GM12878 (cell line): Measurements from ENCODE around the gene GRIN2A. TPM values are rescaled to one million over a fixed set of nuclear protein-coding genes. Genes with fewer than 3 reads are reported as not detected.

Experiments
- ATAC-seq: fragments of 200-7000 bp; cut with Tn5 transposase; 3 replicates; pipeline ENCODE4 v1.9.1; 2020; ENCODE audit warnings: mild to moderate bottlenecking, moderate library complexity
- BruUV-seq: library from RNA; stranded (reverse); fragments of 400-500 nt; replicated peaks from 2 replicates; lab custom pipeline; 2021; lab: Mats Ljungman, UMichigan
- CTCF ChIA-PET: fragments of 300-600 bp; sonication (Branson Sonifier 250); formaldehyde crosslinking; extraction: SDS; loops from one replicate; lab custom pipeline; 2021; ENCODE audit warnings: inconsistent platforms; lab: Yijun Ruan, JAX
- POLR2A ChIA-PET: fragments of 350-600 bp; formaldehyde crosslinking; extraction: SDS; loops from one replicate; lab custom pipeline; 2021; ENCODE audit warnings: inconsistent platforms; lab: Charles Lee
- RAD21 ChIA-PET: fragments of 300-600 bp; sonication (Branson Sonifier 250); formaldehyde crosslinking; loops from one replicate; lab custom pipeline; 2023; ENCODE audit warnings: antibody characterized with exemption; ENCODE audit not compliant: unreplicated experiment; lab: Charles Lee
- SMC1A ChIA-PET: fragments of 300-600 bp; sonication (Branson Sonifier 250); formaldehyde crosslinking; loops from one replicate; lab custom pipeline; 2023; ENCODE audit not compliant: unreplicated experiment, uncharacterized antibody; lab: Charles Lee
- DNase-seq: peaks from one replicate; pipeline ENCODE4 v3.0.0-alpha.2; 2011; ENCODE audit warnings: low read depth, low spot score
- FAIRE-seq: peaks from 3 replicates; lab custom pipeline; 2011; peaks lifted over from hg19 to GRCh38; lab: Jason Lieb, UNC
- H2AFZ ChIP-seq: 2 replicates; pipeline ENCODE4 v1.6.0; 2011; ENCODE audit warnings: low read depth, low read length, control low read depth; ENCODE audit not compliant: control insufficient read depth
- H3K27ac ChIP-seq: 2 replicates; pipeline ENCODE4 v1.5.1; 2011; ENCODE audit warnings: control low read depth; ENCODE audit not compliant: control insufficient read depth, insufficient read depth
- H3K27me3 ChIP-seq, 2 experiments: replicated peaks in 1 of 2; 2 replicates each; pipeline versions ENCODE4 v1.6.0 to v1.6.1; 2011; ENCODE audit warnings: low read length in 1 of 2; ENCODE audit not compliant: control insufficient read depth in 2 of 2, insufficient read depth in 2 of 2
- H3K36me3 ChIP-seq, 2 experiments: 2 replicates each; pipeline ENCODE4 v1.5.1; 2011; ENCODE audit warnings: low read length in 1 of 2; ENCODE audit not compliant: control insufficient read depth in 2 of 2, insufficient read depth in 2 of 2
- H3K4me1 ChIP-seq: 2 replicates; pipeline ENCODE4 v1.6.1; 2011; ENCODE audit warnings: mild to moderate bottlenecking, low read length, moderate library complexity, mixed read lengths; ENCODE audit not compliant: control insufficient read depth, insufficient read depth
- H3K4me2 ChIP-seq: 2 replicates; pipeline ENCODE4 v1.6.0; 2011; ENCODE audit warnings: control low read depth; ENCODE audit not compliant: control insufficient read depth, insufficient read depth
- H3K4me3 ChIP-seq: fragments of 200-600 bp; sonication (generic); 2 replicates; pipeline ENCODE4 v1.5.1; 2016
- H3K79me2 ChIP-seq: 2 replicates; pipeline ENCODE4 v1.6.0; 2011; ENCODE audit warnings: low read length; ENCODE audit not compliant: control insufficient read depth, insufficient read depth
- H3K9ac ChIP-seq: 2 replicates; pipeline ENCODE4 v1.8.0; 2011; ENCODE audit warnings: low read length, control low read depth, mixed read lengths; ENCODE audit not compliant: control insufficient read depth, insufficient read depth
- H3K9me3 ChIP-seq: replicated peaks from 3 replicates; pipeline ENCODE4 v1.5.1; 2011; ENCODE audit warnings: mild to moderate bottlenecking, low read length; ENCODE audit not compliant: control insufficient read depth, insufficient read depth
- H4K20me1 ChIP-seq: 2 replicates; pipeline ENCODE4 v1.6.0; 2011; ENCODE audit not compliant: control insufficient read depth, insufficient read depth
- ATF7 ChIP-seq: fragments of 450-650 bp; IDR thresholded peaks from 2 replicates; pipeline ENCODE4 v1.6.1; 2016; ENCODE audit warnings: low read depth, mild to moderate bottlenecking
- CEBPB ChIP-seq, 2 experiments: fragments of 150-350 bp in 1 of 2; IDR thresholded peaks; 2 replicates each; pipeline ENCODE4 v1.6.1; 2012 to 2014; ENCODE audit warnings: low read depth in 2 of 2, low read length in 2 of 2, borderline replicate concordance in 1 of 2, inconsistent platforms in 1 of 2
- FOXM1 ChIP-seq: IDR thresholded peaks from 2 replicates; pipeline ENCODE4 v1.6.1; 2012; ENCODE audit warnings: low read depth, mild to moderate bottlenecking, inconsistent platforms, low read length, moderate library complexity
- JUND ChIP-seq: IDR thresholded peaks from 2 replicates; pipeline ENCODE4 v1.6.1; 2012; ENCODE audit warnings: low read depth, mild to moderate bottlenecking, low read length, improper control_type of control experiment, moderate library complexity
- LARP7 ChIP-seq: fragments of 450-650 bp; IDR thresholded peaks from 2 replicates; pipeline ENCODE4 v1.6.1; 2017; ENCODE audit warnings: mild to moderate bottlenecking
- POLR2AphosphoS2 ChIP-seq: IDR thresholded peaks from 2 replicates; pipeline ENCODE4 v1.6.1; 2011; ENCODE audit warnings: low read depth, mild to moderate bottlenecking, low read length, improper control_type of control experiment, moderate library complexity
- ZBED1 ChIP-seq: IDR thresholded peaks from 2 replicates; pipeline ENCODE4 v1.6.1; 2016; ENCODE audit warnings: borderline replicate concordance
- WGBS: methylation state at CpG from one replicate; pipeline ENCODE4 v1.1.6; 2016; ENCODE audit warnings: low lambda C conversion rate; ENCODE audit not compliant: insufficient replicate concordance, insufficient coverage; ENCODE audit errors: missing lambda C conversion rate; 5-methylcytosine and 5-hydroxymethylcytosine counted together
- in situ Hi-C: fragments of 300-500 bp; cut with MboI; formaldehyde crosslinking; loops from 9 replicates; pipeline ENCODE4 v1.14.3; 2018; ENCODE audit warnings: mixed read lengths
- intact Hi-C: fragments of 100-400 bp; cut with micrococcal nuclease; formaldehyde crosslinking; loops from one replicate; pipeline ENCODE4 v1.14.2; 2022; ENCODE audit not compliant: unreplicated experiment
- polyA plus RNA-seq, 11 experiments: library from polyadenylated mRNA; depleted of rRNA in 4 of 11; unstranded in 6 of 11; stranded (reverse) in 5 of 11; fragments of >200 nt; fragmentation: Nextera tagmentation in 4 of 11; fragmentation: Illumina TruSeq in 1 of 11; extraction: Ambion mirVana in 4 of 11; extraction: Trizol in 1 of 11; gene quantifications; 1 replicate in 1 of 11; 2 replicates in 10 of 11; pipeline versions ENCODE4 v1.2.1 to v1.2.3, GENCODE V29; 2011 to 2016; ENCODE audit warnings: inconsistent platforms in 2 of 11, missing spikeins in 2 of 11, low read depth in 1 of 11
- total RNA-seq, 4 experiments: library from RNA; depleted of rRNA in 3 of 4; stranded (reverse); fragments of >200 nt in 3 of 4; fragmentation: Illumina TruSeq in 1 of 4; extraction: Trizol in 1 of 4; gene quantifications; 2 replicates each; pipeline versions ENCODE4 v1.2.1 to v1.2.3, GENCODE V29; 2013 to 2021
- TF ChIP-seq, protein P1 (sequence below): fragments of 450-650 bp; IDR thresholded peaks from 2 replicates; pipeline ENCODE4 v1.6.1; 2016; ENCODE audit warnings: mild to moderate bottlenecking
- TF ChIP-seq, protein P2 (sequence below): fragments of 450-650 bp; IDR thresholded peaks from 2 replicates; pipeline ENCODE4 v1.6.1; 2016; ENCODE audit warnings: mild to moderate bottlenecking
- TF ChIP-seq, protein P3 (sequence below): IDR thresholded peaks from 2 replicates; pipeline ENCODE4 v1.6.1; 2011; ENCODE audit warnings: low read depth, low read length, improper control_type of control experiment, borderline replicate concordance

The GRIN2A gene
- total and polyA plus RNA-seq, 10 of the 15 experiments (the other 5 are each of a cell fraction or from before 2014, with no cell fraction given), result 2.4 to 13.3 (median 7.3) TPM

DNA sequence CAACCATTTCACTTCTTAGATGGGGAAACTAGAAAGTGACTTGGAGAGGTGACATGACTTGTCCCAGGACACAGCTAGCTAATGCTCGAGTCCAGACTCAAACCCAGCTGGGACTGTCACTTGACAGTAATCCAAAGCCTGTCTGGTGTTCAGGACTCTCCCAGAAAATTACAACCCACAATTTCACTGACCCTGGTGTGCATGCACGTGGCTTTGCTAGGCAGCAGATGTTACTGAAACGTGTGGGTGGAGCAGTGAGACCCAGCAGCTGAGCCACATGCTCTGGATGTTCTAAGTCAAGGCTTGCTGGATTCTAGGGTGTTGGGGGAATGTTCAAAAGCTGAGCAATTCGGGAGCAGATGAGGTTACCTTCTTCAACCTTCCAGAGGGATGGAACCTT, 364.6 kb downstream of the GRIN2A start:
- intact Hi-C loops, result no loop called here
- ChIA-PET RAD21 (no interaction called here), POLR2A (no interaction called here), SMC1A (interaction anchor here (0.6 to 1.3 kb wide), 3 partner anchors 13 to 116 kb away, joined by 3 read pairs; no protein-coding TSS in a partner anchor), CTCF (interaction anchor here (0.6 to 0.8 kb wide), 2 partner anchors 13 to 655 kb away, joined by 3 read pairs; no protein-coding TSS in a partner anchor)
- Histone ChIP-seq H3K4me3 (no peak overlapping the region), H3K27me3 (no peaks in the 10 kb centered on the region), H3K9ac (no peak overlapping the region), H3K27ac (no peak overlapping the region), H3K4me1 (no peaks in the 10 kb centered on the region), H2AFZ (no peak overlapping the region), H3K36me3 (no peaks in the 10 kb centered on the region; a peak in 1 of 4 replicates), H3K9me3 (no peaks in the 10 kb centered on the region), H3K4me2 (no peak overlapping the region), H3K79me2 (no peaks in the 10 kb centered on the region), H4K20me1 (no peaks in the 10 kb centered on the region)
- ATAC-seq, result no peak
- WGBS, result 0% methylated on average over 4 of the region's 4 CpGs
- in situ Hi-C loops, result no loop called here
- TF ChIP-seq, protein P1, sequence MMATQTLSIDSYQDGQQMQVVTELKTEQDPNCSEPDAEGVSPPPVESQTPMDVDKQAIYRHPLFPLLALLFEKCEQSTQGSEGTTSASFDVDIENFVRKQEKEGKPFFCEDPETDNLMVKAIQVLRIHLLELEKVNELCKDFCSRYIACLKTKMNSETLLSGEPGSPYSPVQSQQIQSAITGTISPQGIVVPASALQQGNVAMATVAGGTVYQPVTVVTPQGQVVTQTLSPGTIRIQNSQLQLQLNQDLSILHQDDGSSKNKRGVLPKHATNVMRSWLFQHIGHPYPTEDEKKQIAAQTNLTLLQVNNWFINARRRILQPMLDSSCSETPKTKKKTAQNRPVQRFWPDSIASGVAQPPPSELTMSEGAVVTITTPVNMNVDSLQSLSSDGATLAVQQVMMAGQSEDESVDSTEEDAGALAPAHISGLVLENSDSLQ, result no peak
- TF ChIP-seq, protein P2, sequence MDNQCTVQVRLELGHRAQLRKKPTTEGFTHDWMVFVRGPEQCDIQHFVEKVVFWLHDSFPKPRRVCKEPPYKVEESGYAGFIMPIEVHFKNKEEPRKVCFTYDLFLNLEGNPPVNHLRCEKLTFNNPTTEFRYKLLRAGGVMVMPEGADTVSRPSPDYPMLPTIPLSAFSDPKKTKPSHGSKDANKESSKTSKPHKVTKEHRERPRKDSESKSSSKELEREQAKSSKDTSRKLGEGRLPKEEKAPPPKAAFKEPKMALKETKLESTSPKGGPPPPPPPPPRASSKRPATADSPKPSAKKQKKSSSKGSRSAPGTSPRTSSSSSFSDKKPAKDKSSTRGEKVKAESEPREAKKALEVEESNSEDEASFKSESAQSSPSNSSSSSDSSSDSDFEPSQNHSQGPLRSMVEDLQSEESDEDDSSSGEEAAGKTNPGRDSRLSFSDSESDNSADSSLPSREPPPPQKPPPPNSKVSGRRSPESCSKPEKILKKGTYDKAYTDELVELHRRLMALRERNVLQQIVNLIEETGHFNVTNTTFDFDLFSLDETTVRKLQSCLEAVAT, result no peak
- no peak for TF ChIP-seq LARP7
- no peak for TF ChIP-seq POLR2AphosphoS2
- TF ChIP-seq, protein P3, sequence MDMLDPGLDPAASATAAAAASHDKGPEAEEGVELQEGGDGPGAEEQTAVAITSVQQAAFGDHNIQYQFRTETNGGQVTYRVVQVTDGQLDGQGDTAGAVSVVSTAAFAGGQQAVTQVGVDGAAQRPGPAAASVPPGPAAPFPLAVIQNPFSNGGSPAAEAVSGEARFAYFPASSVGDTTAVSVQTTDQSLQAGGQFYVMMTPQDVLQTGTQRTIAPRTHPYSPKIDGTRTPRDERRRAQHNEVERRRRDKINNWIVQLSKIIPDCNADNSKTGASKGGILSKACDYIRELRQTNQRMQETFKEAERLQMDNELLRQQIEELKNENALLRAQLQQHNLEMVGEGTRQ, result no peak
- TF ChIP-seq ATF7, result no peak
- no peak for TF ChIP-seq ZBED1
- no peak for TF ChIP-seq JUND
- no peak for TF ChIP-seq FOXM1
- TF ChIP-seq CEBPB (IDR thresholded peaks at IDR 0.05; ENCODE audit: borderline replicate concordance in 1 of 2, low read depth in 2 of 2, low read length in 2 of 2), result no peak
- BruUV-seq, result no TSS peak
- no peak for FAIRE-seq
- DNase-seq, result no peak
